GM13977 (cell line): ENCODE results near the gene U2SURP.
"Not testable (repeated sequence)": the region's sequence is repeated elsewhere in the genome, so short reads cannot be mapped to it uniquely, and the experiment has no call there.

ENCODE experiments used
- DNase-seq: peaks from one replicate; pipeline ENCODE4 v3.0.0; 2012; ENCODE audit warnings: low spot score
- CTCF ChIP-seq: IDR thresholded peaks from 2 replicates; pipeline ENCODE4 v1.5.1; 2012; ENCODE audit warnings: mild to moderate bottlenecking, control low read depth; ENCODE audit not compliant: insufficient read depth; ENCODE audit errors: extremely low read depth, missing control alignments
- in situ Hi-C: fragments of 300-500 bp; cut with MboI; formaldehyde crosslinking; loops from one replicate; pipeline ENCODE4 v1.12.0; 2022; ENCODE audit warnings: low sequenced_read_pairs, low pct_unique_long_range_greater_than_20kb, mixed read lengths, inconsistent platforms; ENCODE audit not compliant: unreplicated experiment

The U2SURP gene

GRCh38 chr3:143065364-143065763 lies 64.0 kb downstream of the U2SURP start:
- in situ Hi-C loops = no loop called here
- no peak for TF ChIP-seq CTCF
- DNase-seq = no peak

GRCh38 chr3:143066033-143066432 lies 64.7 kb downstream of the U2SURP start:
- TF ChIP-seq CTCF = no peak
- no peak for DNase-seq
- in situ Hi-C loops = no loop called here

GRCh38 chr3:143067201-143067600 lies 65.8 kb downstream of the U2SURP start:
- no peak for DNase-seq
- in situ Hi-C loops = no loop called here
- TF ChIP-seq CTCF = no peak

- no peak for DNase-seq
- no peak for TF ChIP-seq CTCF
- in situ Hi-C loops = no loop called here
These were observed 66.7 kb downstream of the U2SURP start for GRCh38 chr3:143068059-143068458.

GRCh38 chr3:143070977-143071551 lies 69.7 kb downstream of the U2SURP start:
- no peak for TF ChIP-seq CTCF
- no peak for DNase-seq
- in situ Hi-C loops = no loop called here

- TF ChIP-seq CTCF = no peak
- in situ Hi-C loops = no loop called here
- no peak for DNase-seq
These were observed 70.4 kb downstream of the U2SURP start for GRCh38 chr3:143071776-143072175.

- DNase-seq, in situ Hi-C loops: not testable (repeated sequence)
These were observed 71.1 kb downstream of the U2SURP start for GRCh38 chr3:143072298-143073020.

GRCh38 chr3:143073541-143073940 lies 72.2 kb downstream of the U2SURP start:
- in situ Hi-C loops = not testable (repeated sequence)

GRCh38 chr3:143073983-143074382 lies 72.6 kb downstream of the U2SURP start:
- DNase-seq, in situ Hi-C loops: not testable (repeated sequence)

More at GRCh38 chr3:143073541-143073940, 72.2 kb downstream of the U2SURP start:
- DNase-seq = not testable (repeated sequence)
